Peyer's patch (tissue), 4 donors: ENCODE measurements around the gene PRKCZ.

Experiments used
- CTCF ChIP-seq, 6 experiments: fragments of 450-650 bp in 4 of 6; fragments of 200-600 bp in 2 of 6; sonication (generic) in 1 of 6; IDR thresholded peaks; one replicate each; pipeline ENCODE4 v1.5.1; 2017 to 2019; ENCODE audit warnings: antibody characterized with exemption in 6 of 6, mild to moderate bottlenecking in 3 of 6, moderate library complexity in 1 of 6
- POLR2A ChIP-seq, 2 donors: fragments of 450-650 bp; IDR thresholded peaks; one replicate each; pipeline ENCODE4 v1.5.1; 2017; ENCODE audit warnings: antibody characterized with exemption in 2 of 2, mild to moderate bottlenecking in 2 of 2, moderate library complexity in 2 of 2

- no peak for TF ChIP-seq CTCF (IDR thresholded peaks at IDR 0.05)
- no peak for TF ChIP-seq POLR2A (IDR thresholded peaks at IDR 0.05)
Observed at GRCh38 chr1:2019571-2020309, 30.5 kb upstream of the PRKCZ start.
